GM10847 (cell line): ENCODE results near the gene HERPUD2.

Experiments
- POLR2A ChIP-seq: IDR thresholded peaks from 2 replicates; pipeline ENCODE4 v1.6.1; 2011; ENCODE audit not compliant: insufficient read length; ENCODE audit errors: extremely low read depth

Gene HERPUD2

GRCh38 chr7:35697414-35698175 is 2.7 kb upstream of the HERPUD2 start:
- TF ChIP-seq POLR2A = no peak

GRCh38 chr7:35695987-35696386 is 1.1 kb upstream of the HERPUD2 start:
- TF ChIP-seq POLR2A = no peak

GRCh38 chr7:35695473-35695850 is 527 bp upstream of the HERPUD2 start:
- TF ChIP-seq POLR2A = no peak

GRCh38 chr7:35694161-35694783 is 663 bp downstream of the HERPUD2 start:
- TF ChIP-seq POLR2A = no peak

GRCh38 chr7:35691827-35692307 is 3.1 kb downstream of the HERPUD2 start:
- TF ChIP-seq POLR2A = no peak

GRCh38 chr7:35691366-35691765 is 3.6 kb downstream of the HERPUD2 start:
- TF ChIP-seq POLR2A = no peak

- no peak for TF ChIP-seq POLR2A
These were observed 9.2 kb downstream of the HERPUD2 start for GRCh38 chr7:35685781-35686180.

GRCh38 chr7:35681231-35682029 is 13.5 kb downstream of the HERPUD2 start:
- no peak for TF ChIP-seq POLR2A

GRCh38 chr7:35680403-35681013 is 14.4 kb downstream of the HERPUD2 start:
- no peak for TF ChIP-seq POLR2A

GRCh38 chr7:35677582-35678356 is 17.2 kb downstream of the HERPUD2 start:
- no peak for TF ChIP-seq POLR2A

GRCh38 chr7:35676211-35676610 is 18.7 kb downstream of the HERPUD2 start:
- no peak for TF ChIP-seq POLR2A

GRCh38 chr7:35670856-35671569 is 23.9 kb downstream of the HERPUD2 start:
- TF ChIP-seq POLR2A = no peak

GRCh38 chr7:35658606-35659201 is 36.2 kb downstream of the HERPUD2 start:
- TF ChIP-seq POLR2A = no peak

GRCh38 chr7:35657125-35657524 is 37.8 kb downstream of the HERPUD2 start:
- TF ChIP-seq POLR2A = no peak
